ENCODE data around the gene TIAM1.

- no peak for TF ChIP-seq MAX (IDR thresholded peaks at IDR 0.05; ENCODE audit: low read depth, low read length)
- TF ChIP-seq CTCF (IDR thresholded peaks at IDR 0.05; ENCODE audit: low read depth, low read length) = no peak
Observed at GRCh38 chr21:31075848-31076247, 268.2 kb downstream of the TIAM1 start.
